ENCODE data around the gene MYL5.

MYL5 gene

GRCh38 chr4:706834-707598, 32.7 kb downstream of the MYL5 start:
- no peak for DNase-seq (ENCODE audit: low read depth)
- H3K4me3 ChIP-seq (ENCODE audit: low read depth, low read length), result peak overlapping the region; percentile 69
- TF ChIP-seq, protein P1, sequence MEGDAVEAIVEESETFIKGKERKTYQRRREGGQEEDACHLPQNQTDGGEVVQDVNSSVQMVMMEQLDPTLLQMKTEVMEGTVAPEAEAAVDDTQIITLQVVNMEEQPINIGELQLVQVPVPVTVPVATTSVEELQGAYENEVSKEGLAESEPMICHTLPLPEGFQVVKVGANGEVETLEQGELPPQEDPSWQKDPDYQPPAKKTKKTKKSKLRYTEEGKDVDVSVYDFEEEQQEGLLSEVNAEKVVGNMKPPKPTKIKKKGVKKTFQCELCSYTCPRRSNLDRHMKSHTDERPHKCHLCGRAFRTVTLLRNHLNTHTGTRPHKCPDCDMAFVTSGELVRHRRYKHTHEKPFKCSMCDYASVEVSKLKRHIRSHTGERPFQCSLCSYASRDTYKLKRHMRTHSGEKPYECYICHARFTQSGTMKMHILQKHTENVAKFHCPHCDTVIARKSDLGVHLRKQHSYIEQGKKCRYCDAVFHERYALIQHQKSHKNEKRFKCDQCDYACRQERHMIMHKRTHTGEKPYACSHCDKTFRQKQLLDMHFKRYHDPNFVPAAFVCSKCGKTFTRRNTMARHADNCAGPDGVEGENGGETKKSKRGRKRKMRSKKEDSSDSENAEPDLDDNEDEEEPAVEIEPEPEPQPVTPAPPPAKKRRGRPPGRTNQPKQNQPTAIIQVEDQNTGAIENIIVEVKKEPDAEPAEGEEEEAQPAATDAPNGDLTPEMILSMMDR (conservative IDR thresholded peaks at IDR 0.05; ENCODE audit: low read depth, low read length), result no peak

- no peak for DNase-seq (ENCODE audit: low read depth)
- no peak overlapping the region for H3K4me3 ChIP-seq (ENCODE audit: low read depth, low read length)
- TF ChIP-seq, protein P1 (conservative IDR thresholded peaks at IDR 0.05; ENCODE audit: low read depth, low read length), result no peak
These were observed 33.7 kb downstream of the MYL5 start for GRCh38 chr4:707929-708630.

DNA sequence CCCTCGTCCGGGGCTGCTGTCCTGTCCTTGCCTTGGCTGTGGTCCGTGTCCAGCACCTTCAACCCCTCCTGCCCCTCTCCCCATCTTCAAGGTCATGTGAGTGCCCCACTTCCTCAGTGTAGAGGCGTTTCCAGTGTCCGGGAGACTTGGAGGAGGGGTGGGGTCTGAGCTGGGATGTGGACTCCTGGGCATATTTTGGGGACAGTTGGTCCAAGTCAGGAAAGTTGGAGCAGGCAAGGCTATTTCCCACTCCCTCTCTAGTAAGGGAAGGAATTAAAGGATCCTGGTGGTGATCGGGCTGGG, 34.2 kb downstream of the MYL5 start:
- no peak for DNase-seq (ENCODE audit: low read depth)
- no peak overlapping the region for H3K4me3 ChIP-seq (ENCODE audit: low read depth, low read length)
- TF ChIP-seq, protein P1 (conservative IDR thresholded peaks at IDR 0.05; ENCODE audit: low read depth, low read length), result no peak

GRCh38 chr4:709348-709747, 35.0 kb downstream of the MYL5 start:
- TF ChIP-seq, protein P1 (conservative IDR thresholded peaks at IDR 0.05; ENCODE audit: low read depth, low read length), result no peak
- H3K4me3 ChIP-seq (ENCODE audit: low read depth, low read length), result no peak overlapping the region

GRCh38 chr4:710116-710515, 35.8 kb downstream of the MYL5 start:
- TF ChIP-seq, protein P1 (conservative IDR thresholded peaks at IDR 0.05; ENCODE audit: low read depth, low read length), result no peak
- no peak for DNase-seq (ENCODE audit: low read depth)
- no peak overlapping the region for H3K4me3 ChIP-seq (ENCODE audit: low read depth, low read length)

More at GRCh38 chr4:709348-709747, 35.0 kb downstream of the MYL5 start:
- DNase-seq (ENCODE audit: low read depth), result no peak

DNA sequence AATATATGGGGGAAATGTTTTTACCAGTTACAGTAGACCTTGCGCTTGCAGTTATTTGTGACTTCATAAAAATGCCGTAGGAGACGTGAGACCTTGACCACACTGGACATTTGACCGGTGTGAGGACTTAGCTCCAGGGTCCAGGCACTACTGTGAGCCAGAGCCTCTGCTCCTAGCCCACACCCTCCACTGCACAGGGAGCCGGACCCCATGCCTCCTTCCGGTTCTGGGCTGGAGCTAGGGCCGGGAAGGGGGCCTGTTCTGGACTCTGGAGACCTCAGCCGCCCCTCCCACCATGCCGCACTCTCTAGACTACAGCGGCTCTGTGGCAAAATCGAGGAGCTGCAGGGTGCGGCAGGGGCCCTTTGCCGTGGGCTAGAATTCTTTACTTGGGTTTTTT, 36.6 kb downstream of the MYL5 start:
- no peak overlapping the region for H3K4me3 ChIP-seq (ENCODE audit: low read depth, low read length)
- TF ChIP-seq, protein P1 (conservative IDR thresholded peaks at IDR 0.05; ENCODE audit: low read depth, low read length), result no peak
- DNase-seq (ENCODE audit: low read depth), result no peak

DNA sequence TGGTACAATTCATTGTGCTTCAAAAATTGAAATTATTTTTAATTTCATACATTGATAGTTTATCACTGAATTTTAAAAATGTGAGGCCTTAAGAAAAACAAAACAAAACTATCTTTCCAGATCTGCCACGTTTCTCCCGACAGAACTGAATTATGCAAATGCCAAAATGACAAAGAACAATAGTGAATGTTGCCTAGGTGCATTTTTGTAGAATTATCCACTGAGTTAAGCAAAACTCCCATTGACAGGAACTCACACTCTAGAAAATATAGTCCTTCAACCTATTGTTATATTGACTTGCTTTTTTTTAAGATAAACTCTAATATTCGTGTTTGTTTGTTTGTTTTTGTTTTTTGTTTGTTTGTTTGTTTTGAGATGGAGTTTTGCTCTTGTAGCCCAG, 37.8 kb downstream of the MYL5 start:
- no peak for DNase-seq (ENCODE audit: low read depth)
- TF ChIP-seq, protein P1 (conservative IDR thresholded peaks at IDR 0.05; ENCODE audit: low read depth, low read length), result no peak
- no peak overlapping the region for H3K4me3 ChIP-seq (ENCODE audit: low read depth, low read length)

All from choroid plexus epithelial cell (primary cell).